ENCODE data around the gene MBNL2. TPM values are rescaled to one million over a fixed set of nuclear protein-coding genes. Genes with fewer than 3 reads are reported as not detected.

Gene MBNL2
- total RNA-seq, 2 donors from 2014 or later, result 47.5 to 50.8 TPM

DNA sequence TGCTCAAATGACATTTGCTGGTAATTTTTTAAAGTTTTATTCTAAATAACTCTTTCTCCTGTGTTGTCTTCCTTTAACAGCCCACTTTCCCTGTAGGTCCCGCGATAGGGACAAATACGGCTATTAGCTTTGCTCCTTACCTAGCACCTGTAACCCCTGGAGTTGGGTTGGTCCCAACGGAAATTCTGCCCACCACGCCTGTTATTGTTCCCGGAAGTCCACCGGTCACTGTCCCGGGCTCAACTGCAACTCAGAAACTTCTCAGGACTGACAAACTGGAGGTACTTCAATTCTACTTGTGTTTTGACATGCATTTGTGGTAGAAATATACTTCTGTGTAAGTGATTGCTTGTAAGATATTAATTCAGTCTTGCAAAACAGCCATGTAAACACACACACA is 120.8 kb downstream of the MBNL2 start:
- Histone ChIP-seq H3K27me3 (no peaks in the 10 kb centered on the region), H3K27ac (peak overlapping the region in 2 of 4 donors; percentile 54), H3K4me1 (peaks cover 54% of the 10 kb centered on the region), H3K9me3 (no peaks in the 10 kb centered on the region), H3K4me3 (no peak overlapping the region), H3K36me3 (replicated peaks in 1 of 2; ENCODE audit: insufficient read depth in 1 of 2, low read depth in 2 of 2) (peaks cover 0 to 8% of the 10 kb centered on the region in 2 donors)
- WGBS, 2 donors, result 85 to 89% methylated on average over 8 of the region's 8 CpGs
- ATAC-seq (no peak), DNase-seq (no peak)
- intact Hi-C loops (cut with DNase I), result no loop called here
- TF ChIP-seq CTCF (IDR thresholded peaks at IDR 0.05) (no peak), POLR2A (IDR thresholded peaks at IDR 0.05) (no peak)

- peak; percentile 74 for ATAC-seq
- Histone ChIP-seq H3K4me1 (peaks cover 49% of the 10 kb centered on the region), H3K36me3 (replicated peaks in 1 of 2; ENCODE audit: insufficient read depth in 1 of 2, low read depth in 2 of 2) (peaks cover 0 to 6% of the 10 kb centered on the region in 2 donors), H3K27ac (peak overlapping the region in 3 of 4 donors; percentile 49 to 54 (median 54)), H3K27me3 (no peaks in the 10 kb centered on the region), H3K9me3 (no peaks in the 10 kb centered on the region), H3K4me3 (no peak overlapping the region)
- no peak for TF ChIP-seq POLR2A (IDR thresholded peaks at IDR 0.05)
- peak; percentile 42 to 74 (median 65) for TF ChIP-seq CTCF (IDR thresholded peaks at IDR 0.05)
- whole genome bisulfite sequencing, 2 donors, result 21 to 24% methylated on average over 5 of the region's 5 CpGs
- intact Hi-C loops (cut with DNase I), result no loop called here
- DNase-seq, result peak; percentile 60 to 76 (median 72)
These were observed 122.4 kb downstream of the MBNL2 start for GRCh38 chr13:97344265-97345175.

GRCh38 chr13:97346097-97346496 is 124.0 kb downstream of the MBNL2 start:
- peaks cover 33% of the 10 kb centered on the region for H3K4me1 ChIP-seq
- WGBS, 2 donors, result 90 to 94% methylated on average over 2 of the region's 2 CpGs
- peaks cover 8 to 10% of the 10 kb centered on the region in 2 donors for H3K36me3 ChIP-seq (replicated peaks in 1 of 2; ENCODE audit: insufficient read depth in 1 of 2, low read depth in 2 of 2)
- H3K27ac ChIP-seq, result no peak overlapping the region
- intact Hi-C loops (cut with DNase I), result no loop called here
- no peak for ATAC-seq
- H3K9me3 ChIP-seq, result no peaks in the 10 kb centered on the region
- no peak overlapping the region for H3K4me3 ChIP-seq
- DNase-seq, result no peak
- no peaks in the 10 kb centered on the region for H3K27me3 ChIP-seq
- TF ChIP-seq CTCF (IDR thresholded peaks at IDR 0.05) (no peak), POLR2A (IDR thresholded peaks at IDR 0.05) (no peak)

- peaks cover 27% of the 10 kb centered on the region for H3K4me1 ChIP-seq
- intact Hi-C loops (cut with DNase I), result no loop called here
- no peak overlapping the region for H3K27ac ChIP-seq
- ATAC-seq (no peak), DNase-seq (no peak)
- TF ChIP-seq CTCF (IDR thresholded peaks at IDR 0.05), result no peak
- no peak for TF ChIP-seq POLR2A (IDR thresholded peaks at IDR 0.05)
- no peaks in the 10 kb centered on the region for H3K27me3 ChIP-seq
- no peak overlapping the region for H3K4me3 ChIP-seq
- 93 to 95% methylated on average over 36 to 39 of the region's 39 CpGs for WGBS, 2 donors
- H3K36me3 ChIP-seq (replicated peaks in 1 of 2; ENCODE audit: insufficient read depth in 1 of 2, low read depth in 2 of 2), result peaks cover 8 to 10% of the 10 kb centered on the region in 2 donors
- no peaks in the 10 kb centered on the region for H3K9me3 ChIP-seq
These were observed 124.6 kb downstream of the MBNL2 start for GRCh38 chr13:97346561-97347254.
